Kidney (tissue), 14 donors: Measurements from ENCODE around the gene HTR1D. TPM values are rescaled to one million over a fixed set of nuclear protein-coding genes. Genes with fewer than 3 reads are reported as not detected.

Experiments used
- DNase-seq, 5 donors: peaks; one replicate each; pipeline ENCODE4 v3.0.0-alpha.2; 2013 to 2020
- FAIRE-seq: peaks from 2 replicates; lab custom pipeline; 2012; peaks lifted over from hg19 to GRCh38; lab: Jason Lieb, UNC
- H3K27ac ChIP-seq, 2 donors: one replicate each; pipeline ENCODE4 v1.7.0; 2013; ENCODE audit warnings: low read depth in 2 of 2, low read length in 2 of 2, inconsistent platforms in 1 of 2
- H3K27me3 ChIP-seq: one replicate; pipeline ENCODE4 v1.7.1; 2013; ENCODE audit warnings: low read length, inconsistent platforms; ENCODE audit not compliant: control insufficient read depth, insufficient read depth
- H3K36me3 ChIP-seq, 3 donors: one replicate each; pipeline versions ENCODE4 v1.7.0 to v1.7.1; 2013; ENCODE audit warnings: low read length in 3 of 3, control low read depth in 1 of 3, inconsistent platforms in 1 of 3; ENCODE audit not compliant: insufficient read depth in 3 of 3, control insufficient read depth in 2 of 3
- H3K4me1 ChIP-seq, 3 donors: one replicate each; pipeline versions ENCODE4 v1.7.0 to v1.7.1; 2013; ENCODE audit warnings: low read length in 3 of 3, inconsistent platforms in 1 of 3, low read depth in 1 of 3; ENCODE audit not compliant: control insufficient read depth in 2 of 3, insufficient read depth in 2 of 3
- H3K4me3 ChIP-seq, 3 donors: one replicate each; pipeline versions ENCODE4 v1.7.0 to v1.8.1; 2013; ENCODE audit warnings: low read length in 3 of 3, control low read depth in 1 of 3, inconsistent platforms in 1 of 3
- H3K9ac ChIP-seq, 3 donors: one replicate each; pipeline versions ENCODE4 v1.7.0 to v1.7.1; 2013; ENCODE audit warnings: low read length in 3 of 3, control low read depth in 1 of 3, inconsistent platforms in 1 of 3
- H3K9me3 ChIP-seq, 3 donors: one replicate each; pipeline versions ENCODE4 v1.7.0 to v1.7.1; 2013; ENCODE audit warnings: low read length in 3 of 3, control low read depth in 1 of 3, inconsistent platforms in 1 of 3; ENCODE audit not compliant: control insufficient read depth in 2 of 3, insufficient read depth in 1 of 3
- intact Hi-C: fragments of 100-400 bp; cut with DNase I; formaldehyde crosslinking; loops from one replicate; pipeline ENCODE4 v1.11.1; 2022
- polyA plus RNA-seq: library from polyadenylated mRNA; stranded (reverse); fragments of 350-450 nt; fragmentation: Illumina TruSeq; extraction: RNeasy Lipid Tissue Mini Kit (QIAGEN cat#74804); gene quantifications from one replicate; pipeline ENCODE4 v1.2.3, GENCODE V29; 2014; ENCODE audit warnings: low read depth, low replicate concordance; ENCODE audit not compliant: insufficient read depth
- total RNA-seq: library from RNA; stranded (reverse); fragmentation: NEBNext Ultra II Directional; extraction: Animal tissue kit (Norgen Biotek cat#: 25700); gene quantifications from one replicate; pipeline ENCODE4 v1.2.1, GENCODE V29; 2021
- TF ChIP-seq, protein P1 (sequence below): IDR thresholded peaks from 3 replicates; pipeline ENCODE4 v1.5.1; 2012; ENCODE audit warnings: mild to moderate bottlenecking, moderate library complexity, borderline replicate concordance; ENCODE audit not compliant: insufficient read depth; ENCODE audit errors: extremely low read depth
- donor health status: control.
- donor health status: control.
- donor health status: control.
- donor health status: control.
- donor health status: control.
- donor health status: DM: yes; HTN: yes; CAD: no.
- donor health status: Normal renal cell carcinoma (clear cell type).

Gene HTR1D
- total and polyA plus RNA-seq, 2 donors from 2014 or later, result 0.09 TPM; not detected in 1

DNA sequence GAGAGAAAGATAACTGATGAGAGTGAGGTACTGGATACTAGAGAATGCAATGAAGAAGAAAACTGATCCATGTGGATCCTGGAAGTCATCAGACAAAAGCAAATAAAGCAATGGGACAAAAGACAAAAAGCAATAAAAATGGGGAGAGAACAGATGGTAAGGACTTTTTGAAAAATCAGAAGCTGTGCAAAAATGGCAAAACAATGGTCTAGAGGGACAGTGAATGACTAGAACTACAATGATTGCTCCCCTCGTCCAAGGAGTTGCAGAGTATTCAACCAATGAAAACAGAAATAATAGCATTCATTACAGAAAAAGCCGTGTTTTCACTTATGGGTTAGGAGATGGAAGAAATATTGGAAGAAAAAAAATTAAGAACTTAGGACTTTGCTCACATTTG is 67.2 kb downstream of the HTR1D start:
- intact Hi-C loops, result no loop called here
- peaks cover 0 to 4% (median 3%) of the 10 kb centered on the region in 3 donors for H3K4me1 ChIP-seq
- no peak overlapping the region for H3K4me3 ChIP-seq
- no peak overlapping the region for H3K9ac ChIP-seq
- TF ChIP-seq, protein P1, sequence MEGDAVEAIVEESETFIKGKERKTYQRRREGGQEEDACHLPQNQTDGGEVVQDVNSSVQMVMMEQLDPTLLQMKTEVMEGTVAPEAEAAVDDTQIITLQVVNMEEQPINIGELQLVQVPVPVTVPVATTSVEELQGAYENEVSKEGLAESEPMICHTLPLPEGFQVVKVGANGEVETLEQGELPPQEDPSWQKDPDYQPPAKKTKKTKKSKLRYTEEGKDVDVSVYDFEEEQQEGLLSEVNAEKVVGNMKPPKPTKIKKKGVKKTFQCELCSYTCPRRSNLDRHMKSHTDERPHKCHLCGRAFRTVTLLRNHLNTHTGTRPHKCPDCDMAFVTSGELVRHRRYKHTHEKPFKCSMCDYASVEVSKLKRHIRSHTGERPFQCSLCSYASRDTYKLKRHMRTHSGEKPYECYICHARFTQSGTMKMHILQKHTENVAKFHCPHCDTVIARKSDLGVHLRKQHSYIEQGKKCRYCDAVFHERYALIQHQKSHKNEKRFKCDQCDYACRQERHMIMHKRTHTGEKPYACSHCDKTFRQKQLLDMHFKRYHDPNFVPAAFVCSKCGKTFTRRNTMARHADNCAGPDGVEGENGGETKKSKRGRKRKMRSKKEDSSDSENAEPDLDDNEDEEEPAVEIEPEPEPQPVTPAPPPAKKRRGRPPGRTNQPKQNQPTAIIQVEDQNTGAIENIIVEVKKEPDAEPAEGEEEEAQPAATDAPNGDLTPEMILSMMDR, result no peak
- H3K36me3 ChIP-seq, result no peaks in the 10 kb centered on the region
- H3K27me3 ChIP-seq, result no peaks in the 10 kb centered on the region
- no peaks in the 10 kb centered on the region for H3K9me3 ChIP-seq
- DNase-seq (no peak), FAIRE-seq (no peak)
- no peak overlapping the region for H3K27ac ChIP-seq

DNA sequence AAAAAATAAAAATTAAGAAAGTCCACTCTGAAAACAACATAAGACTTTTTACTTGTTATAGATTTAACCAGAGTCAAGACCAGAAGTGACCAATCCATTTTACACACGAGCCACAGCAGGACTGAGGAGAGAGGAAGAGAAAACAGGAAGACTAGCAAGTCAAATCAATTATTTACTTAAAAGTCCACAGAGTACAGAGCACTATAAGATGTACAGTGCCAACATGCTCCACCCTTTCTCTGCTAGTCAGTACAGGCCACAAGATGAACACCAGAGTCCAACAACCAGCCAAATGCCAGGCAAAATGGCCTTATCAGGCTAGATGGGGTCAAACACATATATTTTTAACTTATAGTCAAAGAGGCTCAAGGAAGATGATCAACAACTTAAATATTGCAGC is 68.2 kb downstream of the HTR1D start:
- Histone ChIP-seq H3K36me3 (no peaks in the 10 kb centered on the region), H3K9me3 (no peaks in the 10 kb centered on the region), H3K4me3 (no peak overlapping the region), H3K27ac (no peak overlapping the region), H3K27me3 (no peaks in the 10 kb centered on the region), H3K4me1 (peaks cover 0 to 4% (median 3%) of the 10 kb centered on the region in 3 donors), H3K9ac (no peak overlapping the region)
- TF ChIP-seq, protein P1, result no peak
- intact Hi-C loops, result no loop called here
- FAIRE-seq (peak; percentile 64), DNase-seq (peak in 2 of 5 donors; percentile 8 to 28)

DNA sequence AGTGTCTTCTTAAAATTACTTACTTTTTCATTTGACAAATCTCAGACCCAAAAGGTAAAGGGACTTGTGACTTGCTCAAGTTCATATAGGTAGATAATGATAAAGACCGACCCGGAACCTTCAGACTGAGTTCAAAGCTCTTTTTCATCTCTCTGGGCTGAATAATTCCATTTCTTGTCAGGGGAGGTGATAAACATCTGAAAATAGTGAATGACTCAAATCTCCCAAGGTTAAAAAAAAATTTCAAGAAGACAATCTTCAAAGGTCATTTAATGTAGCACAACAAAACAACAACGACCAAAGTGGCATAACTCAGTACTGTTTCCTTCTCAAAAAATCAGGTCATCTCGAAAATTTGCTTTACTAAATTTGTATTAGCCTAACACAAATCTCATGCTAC is 69.2 kb downstream of the HTR1D start:
- no peak overlapping the region for H3K27ac ChIP-seq
- FAIRE-seq (no peak), DNase-seq (no peak)
- peaks cover 0 to 4% (median 3%) of the 10 kb centered on the region in 3 donors for H3K4me1 ChIP-seq
- TF ChIP-seq, protein P1, result no peak
- intact Hi-C loops, result no loop called here
- H3K9ac ChIP-seq, result no peak overlapping the region
- H3K9me3 ChIP-seq, result no peaks in the 10 kb centered on the region
- no peak overlapping the region for H3K4me3 ChIP-seq
- H3K36me3 ChIP-seq, result no peaks in the 10 kb centered on the region
- H3K27me3 ChIP-seq, result no peaks in the 10 kb centered on the region

Other genes with a start within 250 kb of the HTR1D start
- not detected for gene LACTBL1, start 244.6 kb downstream of the HTR1D start, total RNA-seq
- not detected for gene LACTBL1, start 244.6 kb downstream of the HTR1D start, polyA plus RNA-seq
- not detected for gene TEX46, start 201.7 kb downstream of the HTR1D start, total RNA-seq
- gene TEX46, start 201.7 kb downstream of the HTR1D start, polyA plus RNA-seq, result not detected
- gene KDM1A, start 198.0 kb downstream of the HTR1D start, total RNA-seq, result 54.4 TPM
- 33.3 TPM for gene KDM1A, start 198.0 kb downstream of the HTR1D start, polyA plus RNA-seq
- gene LUZP1, start 48.6 kb downstream of the HTR1D start, total RNA-seq, result 39.0 TPM
- 6.7 TPM for gene LUZP1, start 48.6 kb downstream of the HTR1D start, polyA plus RNA-seq
- 126 TPM for gene HNRNPR, start 126.8 kb upstream of the HTR1D start, total RNA-seq
- gene HNRNPR, start 126.8 kb upstream of the HTR1D start, polyA plus RNA-seq, result 45.3 TPM
- gene ZNF436, start 152.3 kb upstream of the HTR1D start, total RNA-seq, result 19.8 TPM
- gene ZNF436, start 152.3 kb upstream of the HTR1D start, polyA plus RNA-seq, result 4.6 TPM
- gene TCEA3, start 207.2 kb upstream of the HTR1D start, total RNA-seq, result 46.3 TPM
- 93.2 TPM for gene TCEA3, start 207.2 kb upstream of the HTR1D start, polyA plus RNA-seq